Measurements from ENCODE around the gene ITPKB.

The ITPKB gene

GRCh38 chr1:226645279-226645976 is 93.7 kb downstream of the ITPKB start:
- TF ChIP-seq MAX (IDR thresholded peaks at IDR 0.05; ENCODE audit: low read depth, low read length) (no peak), POLR2A (IDR thresholded peaks at IDR 0.05; ENCODE audit: extremely low read depth, insufficient read length) (no peak), CTCF (IDR thresholded peaks at IDR 0.05; ENCODE audit: low read depth, low read length) (no peak), MYC (IDR thresholded peaks at IDR 0.05; ENCODE audit: low read depth, low read length) (no peak)
- DNase-seq (ENCODE audit: low read depth) = no peak
- H3K4me3 ChIP-seq (ENCODE audit: low read depth, low read length) = no peak overlapping the region

GRCh38 chr1:226644541-226645176 is 94.4 kb downstream of the ITPKB start:
- DNase-seq (ENCODE audit: low read depth) = peak; percentile 64
- no peak for TF ChIP-seq POLR2A (IDR thresholded peaks at IDR 0.05; ENCODE audit: extremely low read depth, insufficient read length)
- no peak for TF ChIP-seq CTCF (IDR thresholded peaks at IDR 0.05; ENCODE audit: low read depth, low read length)
- TF ChIP-seq MAX (IDR thresholded peaks at IDR 0.05; ENCODE audit: low read depth, low read length) = no peak
- TF ChIP-seq MYC (IDR thresholded peaks at IDR 0.05; ENCODE audit: low read depth, low read length) = no peak
- no peak overlapping the region for H3K4me3 ChIP-seq (ENCODE audit: low read depth, low read length)

- peak overlapping the region; percentile 16 for H3K4me3 ChIP-seq (ENCODE audit: low read depth, low read length)
- TF ChIP-seq MYC (IDR thresholded peaks at IDR 0.05; ENCODE audit: low read depth, low read length) (peak; percentile 94), MAX (IDR thresholded peaks at IDR 0.05; ENCODE audit: low read depth, low read length) (peak; percentile 91), POLR2A (IDR thresholded peaks at IDR 0.05; ENCODE audit: extremely low read depth, insufficient read length) (no peak), CTCF (IDR thresholded peaks at IDR 0.05; ENCODE audit: low read depth, low read length) (no peak)
- DNase-seq (ENCODE audit: low read depth) = peak; percentile 93
Observed at GRCh38 chr1:226643611-226644540, 95.2 kb downstream of the ITPKB start.

- peak; percentile 98 for DNase-seq (ENCODE audit: low read depth)
- TF ChIP-seq MAX (IDR thresholded peaks at IDR 0.05; ENCODE audit: low read depth, low read length) = peak; percentile 51; the same call in 1 of the 2 replicates
- no peak for TF ChIP-seq CTCF (IDR thresholded peaks at IDR 0.05; ENCODE audit: low read depth, low read length)
- H3K4me3 ChIP-seq (ENCODE audit: low read depth, low read length) = peak overlapping the region; percentile 16
Observed at GRCh38 chr1:226643177-226643576, 95.9 kb downstream of the ITPKB start.

- no peak for DNase-seq (ENCODE audit: low read depth)
- TF ChIP-seq CTCF (IDR thresholded peaks at IDR 0.05; ENCODE audit: low read depth, low read length) (no peak), MYC (IDR thresholded peaks at IDR 0.05; ENCODE audit: low read depth, low read length) (no peak), MAX (IDR thresholded peaks at IDR 0.05; ENCODE audit: low read depth, low read length) (no peak), POLR2A (IDR thresholded peaks at IDR 0.05; ENCODE audit: extremely low read depth, insufficient read length) (no peak)
- no peak overlapping the region for H3K4me3 ChIP-seq (ENCODE audit: low read depth, low read length)
Observed at GRCh38 chr1:226642421-226642820, 96.7 kb downstream of the ITPKB start.
